T-helper 2 cell treated with Interferon-gamma antibody and Interleukin-4, amounts not matched to agents 5 μg/mL and 100 μg/mL, for 36 hours (primary cell): ENCODE results near the gene PCNX3.
A peak's percentile ranks its signal among the peaks of the same experiment; 100 is the strongest.

ENCODE experiments used
- DNase-seq: peaks from one replicate; pipeline ENCODE4 v3.0.0; 2021; ENCODE audit warnings: low spot score
- H3K27ac Mint-ChIP-seq: one replicate; pipeline ENCODE4 v1.8.0; 2021; ENCODE audit warnings: mild to moderate bottlenecking, mixed read lengths
- H3K27me3 Mint-ChIP-seq: one replicate; pipeline ENCODE4 v1.8.0; 2021; ENCODE audit warnings: low read depth, mixed read lengths
- H3K36me3 Mint-ChIP-seq: one replicate; pipeline ENCODE4 v1.8.0; 2021; ENCODE audit warnings: low read depth, mixed read lengths
- H3K4me1 Mint-ChIP-seq: one replicate; pipeline ENCODE4 v1.8.0; 2021; ENCODE audit warnings: low read depth, mixed read lengths
- H3K4me3 Mint-ChIP-seq: one replicate; pipeline ENCODE4 v1.8.0; 2022; ENCODE audit warnings: mild to moderate bottlenecking, moderate library complexity, mixed read lengths
- H3K9me3 Mint-ChIP-seq: one replicate; pipeline ENCODE4 v1.8.0; 2021; ENCODE audit warnings: mixed read lengths

The PCNX3 gene

GRCh38 chr11:65599216-65599954 is 16.2 kb upstream of the PCNX3 start:
- no peaks in the 10 kb centered on the region for H3K9me3 Mint-ChIP-seq
- DNase-seq, result no peak
- H3K4me1 Mint-ChIP-seq, result peaks cover 8% of the 10 kb centered on the region
- H3K27ac Mint-ChIP-seq, result no peak overlapping the region
- H3K27me3 Mint-ChIP-seq, result no peaks in the 10 kb centered on the region
- H3K36me3 Mint-ChIP-seq, result peaks cover 30% of the 10 kb centered on the region
- H3K4me3 Mint-ChIP-seq, result no peak overlapping the region

- peaks cover 7% of the 10 kb centered on the region for H3K4me1 Mint-ChIP-seq
- H3K4me3 Mint-ChIP-seq, result no peak overlapping the region
- no peak for DNase-seq
- H3K9me3 Mint-ChIP-seq, result no peaks in the 10 kb centered on the region
- no peak overlapping the region for H3K27ac Mint-ChIP-seq
- peaks cover 30% of the 10 kb centered on the region for H3K36me3 Mint-ChIP-seq
- H3K27me3 Mint-ChIP-seq, result no peaks in the 10 kb centered on the region
Observed at GRCh38 chr11:65599955-65600246, 15.7 kb upstream of the PCNX3 start.

GRCh38 chr11:65604258-65604657 is 11.3 kb upstream of the PCNX3 start:
- no peaks in the 10 kb centered on the region for H3K9me3 Mint-ChIP-seq
- H3K4me1 Mint-ChIP-seq, result peaks cover 6% of the 10 kb centered on the region
- H3K27me3 Mint-ChIP-seq, result no peaks in the 10 kb centered on the region
- H3K27ac Mint-ChIP-seq, result no peak overlapping the region
- peaks cover 38% of the 10 kb centered on the region for H3K36me3 Mint-ChIP-seq
- H3K4me3 Mint-ChIP-seq, result no peak overlapping the region
- no peak for DNase-seq

GRCh38 chr11:65606876-65607613 is 8.5 kb upstream of the PCNX3 start:
- DNase-seq, result no peak
- no peaks in the 10 kb centered on the region for H3K27me3 Mint-ChIP-seq
- H3K4me3 Mint-ChIP-seq, result no peak overlapping the region
- no peaks in the 10 kb centered on the region for H3K9me3 Mint-ChIP-seq
- H3K27ac Mint-ChIP-seq, result no peak overlapping the region
- H3K36me3 Mint-ChIP-seq, result peaks cover 43% of the 10 kb centered on the region
- H3K4me1 Mint-ChIP-seq, result peaks cover 24% of the 10 kb centered on the region

GRCh38 chr11:65607614-65608426 is 7.8 kb upstream of the PCNX3 start:
- Mint-ChIP-seq H3K4me3 (no peak overlapping the region), H3K27ac (no peak overlapping the region), H3K4me1 (peaks cover 30% of the 10 kb centered on the region), H3K9me3 (no peaks in the 10 kb centered on the region), H3K27me3 (no peaks in the 10 kb centered on the region), H3K36me3 (peaks cover 47% of the 10 kb centered on the region)
- DNase-seq, result no peak

- H3K9me3 Mint-ChIP-seq, result no peaks in the 10 kb centered on the region
- no peak for DNase-seq
- H3K27ac Mint-ChIP-seq, result peak overlapping the region; percentile 69
- peak overlapping the region; percentile 12 for H3K4me3 Mint-ChIP-seq
- peaks cover 42% of the 10 kb centered on the region for H3K36me3 Mint-ChIP-seq
- H3K27me3 Mint-ChIP-seq, result no peaks in the 10 kb centered on the region
- H3K4me1 Mint-ChIP-seq, result peaks cover 30% of the 10 kb centered on the region
Observed at GRCh38 chr11:65609229-65609628, 6.3 kb upstream of the PCNX3 start.

GRCh38 chr11:65609665-65610064 is 5.9 kb upstream of the PCNX3 start:
- no peaks in the 10 kb centered on the region for H3K9me3 Mint-ChIP-seq
- H3K27me3 Mint-ChIP-seq, result no peaks in the 10 kb centered on the region
- peak overlapping the region; percentile 69 for H3K27ac Mint-ChIP-seq
- H3K36me3 Mint-ChIP-seq, result peaks cover 40% of the 10 kb centered on the region
- no peak for DNase-seq
- H3K4me3 Mint-ChIP-seq, result peak overlapping the region; percentile 11
- peaks cover 30% of the 10 kb centered on the region for H3K4me1 Mint-ChIP-seq

- DNase-seq, result no peak
- Mint-ChIP-seq H3K27ac (peak overlapping the region; percentile 65), H3K9me3 (no peaks in the 10 kb centered on the region), H3K36me3 (peaks cover 40% of the 10 kb centered on the region), H3K27me3 (peaks cover under 1% of the 10 kb centered on the region), H3K4me3 (peak overlapping the region; percentile 41), H3K4me1 (peaks cover 30% of the 10 kb centered on the region)
Observed at GRCh38 chr11:65610404-65610803, 5.2 kb upstream of the PCNX3 start.

- DNase-seq, result no peak
- H3K36me3 Mint-ChIP-seq, result peaks cover 35% of the 10 kb centered on the region
- H3K9me3 Mint-ChIP-seq, result no peaks in the 10 kb centered on the region
- H3K27ac Mint-ChIP-seq, result peak overlapping the region; percentile 77
- peaks cover 3% of the 10 kb centered on the region for H3K27me3 Mint-ChIP-seq
- H3K4me1 Mint-ChIP-seq, result peaks cover 30% of the 10 kb centered on the region
- peak overlapping the region; percentile 91 for H3K4me3 Mint-ChIP-seq
Observed at GRCh38 chr11:65611028-65611757, 4.4 kb upstream of the PCNX3 start.

- peaks cover 35% of the 10 kb centered on the region for H3K36me3 Mint-ChIP-seq
- H3K27ac Mint-ChIP-seq, result peak overlapping the region; percentile 93
- peaks cover 3% of the 10 kb centered on the region for H3K27me3 Mint-ChIP-seq
- H3K4me3 Mint-ChIP-seq, result peak overlapping the region; percentile 91
- peaks cover 37% of the 10 kb centered on the region for H3K4me1 Mint-ChIP-seq
- no peaks in the 10 kb centered on the region for H3K9me3 Mint-ChIP-seq
- DNase-seq, result no peak
Observed at GRCh38 chr11:65611758-65612603, 3.6 kb upstream of the PCNX3 start.

GRCh38 chr11:65612691-65613090 is 2.9 kb upstream of the PCNX3 start:
- Mint-ChIP-seq H3K4me1 (peaks cover 38% of the 10 kb centered on the region), H3K9me3 (no peaks in the 10 kb centered on the region), H3K27me3 (peaks cover 3% of the 10 kb centered on the region), H3K4me3 (peak overlapping the region; percentile 91), H3K36me3 (peaks cover 39% of the 10 kb centered on the region), H3K27ac (peak overlapping the region; percentile 93)
- no peak for DNase-seq

- H3K4me1 Mint-ChIP-seq, result peaks cover 38% of the 10 kb centered on the region
- H3K4me3 Mint-ChIP-seq, result peak overlapping the region; percentile 91
- H3K36me3 Mint-ChIP-seq, result peaks cover 35% of the 10 kb centered on the region
- H3K9me3 Mint-ChIP-seq, result no peaks in the 10 kb centered on the region
- no peak for DNase-seq
- peak overlapping the region; percentile 93 for H3K27ac Mint-ChIP-seq
- H3K27me3 Mint-ChIP-seq, result peaks cover 3% of the 10 kb centered on the region
Observed at GRCh38 chr11:65613091-65613928, 2.3 kb upstream of the PCNX3 start.
